ENCODE data around the gene AIG1. TPM values are rescaled to one million over a fixed set of nuclear protein-coding genes. Genes with fewer than 3 reads are reported as not detected.

Gene AIG1
- total and polyA plus RNA-seq, 2 of the 4 experiments (the other 2 are of a cell fraction) = 21.3 to 27.1 TPM

- no peak overlapping the region for H3K56ac ChIP-seq (ENCODE audit: extremely low read depth, insufficient read depth, low read length)
- no peak overlapping the region for H3K27ac ChIP-seq (ENCODE audit: insufficient read depth, low read length)
- H3K79me1 ChIP-seq (ENCODE audit: low read depth in 1 of 2, low read length in 2 of 2) = no peaks in the 10 kb centered on the region
- intact Hi-C loops (cut with micrococcal nuclease) = no loop called here
- no CpG with 5 or more reads among the region's 9 CpGs for WGBS, 2 experiments (ENCODE audit: extremely low coverage in 2 of 2, insufficient read length in 1 of 2)
- no peak overlapping the region for H2AFZ ChIP-seq (replicated peaks; ENCODE audit: low read length, poor library complexity)
- TF ChIP-seq FOS (IDR thresholded peaks at IDR 0.05; ENCODE audit: low read depth, low read length) (no peak), SMC3 (IDR thresholded peaks at IDR 0.05; ENCODE audit: low read depth, low read length) (no peak), RCOR1 (IDR thresholded peaks at IDR 0.05; ENCODE audit: insufficient replicate concordance, low read length) (no peak), NFE2L2 (IDR thresholded peaks at IDR 0.05; ENCODE audit: low read depth, low read length) (no peak), CEBPB (IDR thresholded peaks at IDR 0.05; ENCODE audit: low read depth, low read length) (no peak), MAFK (IDR thresholded peaks at IDR 0.05; ENCODE audit: low read depth, low read length) (no peak), BHLHE40 (IDR thresholded peaks at IDR 0.05; ENCODE audit: low read depth, low read length) (no peak), MAZ (IDR thresholded peaks at IDR 0.05; ENCODE audit: borderline replicate concordance, low read depth, low read length) (no peak), MXI1 (IDR thresholded peaks at IDR 0.05; ENCODE audit: borderline replicate concordance, low read depth, low read length) (no peak)
- ChIA-PET POLR2A (ENCODE audit: unreplicated experiment) (no interaction called here), CTCF (no interaction called here)
- H2BK5ac ChIP-seq (ENCODE audit: low read depth, low read length, poor library complexity, severe bottlenecking) = no peak overlapping the region
- H2AK9ac ChIP-seq (replicated peaks; ENCODE audit: low read depth, low read length, poor library complexity) = no peak overlapping the region
- BruUV-seq (replicated peaks) = no TSS peak
- no peak for ATAC-seq (ENCODE audit: low read depth)
- H3K4me3 ChIP-seq (ENCODE audit: insufficient read depth, low read depth, low read length) = no peak overlapping the region
- in situ Hi-C loops (cut with MboI; ENCODE audit: low sequenced_read_pairs) = no loop called here
- H3K4me2 ChIP-seq (ENCODE audit: low read depth, low read length) = no peak overlapping the region
- no peak overlapping the region for H4K91ac ChIP-seq (ENCODE audit: insufficient read depth, low read depth, low read length)
- H4K20me1 ChIP-seq (ENCODE audit: insufficient read depth, low read length) = no peaks in the 10 kb centered on the region
- H3K23ac ChIP-seq (ENCODE audit: low read depth, low read length) = no peak overlapping the region
- H3K9me1 ChIP-seq (ENCODE audit: insufficient read depth, low read length) = no peaks in the 10 kb centered on the region
- H2BK15ac ChIP-seq (ENCODE audit: low read depth, low read length) = no peak overlapping the region
- H3K9ac ChIP-seq (ENCODE audit: low read depth, low read length) = no peak overlapping the region
- dilution Hi-C loops (cut with HindIII; ENCODE audit: low sequenced_read_pairs, unreplicated experiment) = no loop called here
- H4K8ac ChIP-seq (ENCODE audit: low read depth in 2 of 2, low read length in 2 of 2) = no peak overlapping the region
- no peak overlapping the region for H3K18ac ChIP-seq (ENCODE audit: low read depth, low read length)
- H2AK5ac ChIP-seq (ENCODE audit: low read depth, low read length) = no peak overlapping the region
- H3K27me3 ChIP-seq (ENCODE audit: control insufficient read depth, insufficient read depth, low read length) = no peaks in the 10 kb centered on the region
- no peak overlapping the region for H4K5ac ChIP-seq (ENCODE audit: low read depth, low read length)
- H2BK120ac ChIP-seq (ENCODE audit: low read depth, low read length) = no peak overlapping the region
- H3K36me3 ChIP-seq (ENCODE audit: control insufficient read depth, insufficient read depth, low read length) = no peaks in the 10 kb centered on the region
- no peaks in the 10 kb centered on the region for H3K4me1 ChIP-seq (ENCODE audit: control insufficient read depth, insufficient read depth, low read length)
- no peaks in the 10 kb centered on the region; the same call in 1 of the 2 replicates for H3K9me3 ChIP-seq (ENCODE audit: control insufficient read depth, insufficient read depth, low read length)
- no peak overlapping the region for H2BK20ac ChIP-seq (ENCODE audit: low read depth, low read length)
- DNase-seq = no peak
- no peak overlapping the region for H3K14ac ChIP-seq (replicated peaks; ENCODE audit: low read depth, low read length)
- H3K4ac ChIP-seq (ENCODE audit: low read depth, low read length) = no peak overlapping the region
These were observed 133.5 kb downstream of the AIG1 start for GRCh38 chr6:143194095-143194589.
